Central memory CD8-positive, alpha-beta T cell (primary cell): Measurements from ENCODE around the gene GNAQ.

ENCODE experiments used
- ATAC-seq: fragments of 150-1000 bp; cut with Tn5 transposase; replicated peaks from 2 replicates; pipeline ENCODE4 v1.10.0; 2022; ENCODE audit warnings: mild to moderate bottlenecking, moderate FRiP score, moderate number of reproducible peaks; ENCODE audit not compliant: poor library complexity, severe bottlenecking; ENCODE audit errors: extremely low read depth
- DNase-seq, 2 donors: peaks; one replicate each; pipeline ENCODE4 v3.0.0; 2021; ENCODE audit warnings: low spot score in 2 of 2
- H3K27ac Mint-ChIP-seq: one replicate; pipeline ENCODE4 v1.8.0; 2022; ENCODE audit warnings: low read depth, mild to moderate bottlenecking, moderate library complexity, mixed read lengths
- H3K27me3 Mint-ChIP-seq: one replicate; pipeline ENCODE4 v1.8.0; 2022; ENCODE audit warnings: mixed read lengths
- H3K36me3 Mint-ChIP-seq: one replicate; pipeline ENCODE4 v1.8.0; 2022; ENCODE audit warnings: mild to moderate bottlenecking, moderate library complexity, mixed read lengths; ENCODE audit not compliant: insufficient read depth
- H3K4me1 Mint-ChIP-seq: one replicate; pipeline ENCODE4 v1.8.0; 2022; ENCODE audit warnings: mixed read lengths
- H3K4me3 Mint-ChIP-seq: one replicate; pipeline ENCODE4 v1.8.0; 2022; ENCODE audit warnings: mild to moderate bottlenecking, moderate library complexity, mixed read lengths
- H3K9me3 Mint-ChIP-seq: one replicate; pipeline ENCODE4 v1.8.0; 2022; ENCODE audit warnings: mixed read lengths

GNAQ gene

DNA sequence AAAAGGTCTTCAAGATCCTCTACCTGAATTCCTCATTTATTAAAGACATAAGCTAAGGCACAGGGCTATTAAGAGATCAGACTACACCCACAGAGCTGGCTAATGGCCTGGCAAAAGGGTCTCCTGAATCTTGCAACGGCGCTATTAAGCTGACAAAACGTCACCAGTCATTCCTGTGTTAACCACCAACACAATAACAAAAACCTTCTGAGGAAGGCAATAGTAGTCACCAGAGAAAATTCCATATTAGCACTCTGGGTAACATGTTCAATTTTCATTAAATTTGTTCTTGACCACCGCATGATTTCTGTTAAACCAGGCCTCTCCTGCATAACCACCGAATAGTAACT, 77.0 kb downstream of the GNAQ start:
- H3K4me3 Mint-ChIP-seq: no peak overlapping the region
- H3K27ac Mint-ChIP-seq: no peak overlapping the region
- H3K4me1 Mint-ChIP-seq: no peaks in the 10 kb centered on the region
- peaks cover 2% of the 10 kb centered on the region for H3K36me3 Mint-ChIP-seq
- peaks cover 27% of the 10 kb centered on the region for H3K27me3 Mint-ChIP-seq
- no peaks in the 10 kb centered on the region for H3K9me3 Mint-ChIP-seq
- DNase-seq: no peak
- ATAC-seq: no peak

DNA sequence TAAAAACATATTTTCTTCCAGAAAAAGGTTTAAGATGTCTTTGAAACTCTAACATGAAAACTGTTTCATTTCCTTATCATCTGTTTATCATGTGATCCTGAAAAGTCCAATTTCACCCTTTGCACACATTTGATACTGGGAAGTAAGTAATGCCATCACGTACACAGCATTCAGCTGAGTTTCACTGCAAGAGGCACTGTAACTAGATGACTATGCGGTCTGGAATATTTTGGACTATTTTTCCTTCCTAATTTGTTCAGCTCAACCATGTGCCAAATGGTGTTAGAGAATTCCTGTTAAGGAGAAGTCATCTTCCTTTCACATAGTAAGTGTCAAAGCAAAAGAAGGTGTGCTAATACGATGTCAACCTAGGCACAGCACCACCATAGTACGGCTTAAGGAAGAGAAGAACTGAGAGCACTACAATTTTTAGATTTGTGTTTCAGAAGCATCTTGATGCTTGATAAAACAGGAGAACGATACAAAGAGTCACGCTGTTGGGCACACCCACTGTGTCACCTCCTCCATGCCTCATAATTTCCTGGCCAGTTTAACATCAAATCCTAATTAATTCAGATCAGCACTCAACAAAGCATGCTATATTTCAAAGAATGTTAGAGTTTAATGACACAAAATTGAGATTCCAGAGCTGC, 77.5 kb downstream of the GNAQ start:
- H3K36me3 Mint-ChIP-seq: peaks cover 2% of the 10 kb centered on the region
- ATAC-seq: no peak
- H3K27ac Mint-ChIP-seq: no peak overlapping the region

DNA sequence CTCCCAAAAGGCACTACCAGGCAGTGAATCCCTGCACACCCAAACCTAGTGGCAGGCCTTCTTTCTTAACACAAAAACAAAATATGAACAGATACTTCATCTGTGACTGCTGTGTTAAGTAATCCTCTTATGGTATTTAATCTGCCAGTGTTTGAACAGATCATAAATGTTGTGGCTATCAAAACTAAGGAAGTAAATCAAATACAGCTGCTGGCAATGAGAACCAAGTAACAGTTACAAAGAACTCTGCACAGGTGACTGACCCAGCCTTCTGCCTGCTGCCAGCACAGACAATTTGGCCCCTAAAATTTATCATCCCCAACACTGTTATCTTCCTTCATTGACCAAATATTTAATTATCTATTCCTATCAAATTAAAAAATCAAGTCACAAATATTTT, 78.0 kb downstream of the GNAQ start:
- no peak overlapping the region for H3K27ac Mint-ChIP-seq

More for the DNA sequence above, 77.5 kb downstream of the GNAQ start:
- DNase-seq: no peak
- Mint-ChIP-seq H3K27me3 (peaks cover 26% of the 10 kb centered on the region), H3K4me1 (no peaks in the 10 kb centered on the region), H3K4me3 (no peak overlapping the region), H3K9me3 (no peaks in the 10 kb centered on the region)

DNA sequence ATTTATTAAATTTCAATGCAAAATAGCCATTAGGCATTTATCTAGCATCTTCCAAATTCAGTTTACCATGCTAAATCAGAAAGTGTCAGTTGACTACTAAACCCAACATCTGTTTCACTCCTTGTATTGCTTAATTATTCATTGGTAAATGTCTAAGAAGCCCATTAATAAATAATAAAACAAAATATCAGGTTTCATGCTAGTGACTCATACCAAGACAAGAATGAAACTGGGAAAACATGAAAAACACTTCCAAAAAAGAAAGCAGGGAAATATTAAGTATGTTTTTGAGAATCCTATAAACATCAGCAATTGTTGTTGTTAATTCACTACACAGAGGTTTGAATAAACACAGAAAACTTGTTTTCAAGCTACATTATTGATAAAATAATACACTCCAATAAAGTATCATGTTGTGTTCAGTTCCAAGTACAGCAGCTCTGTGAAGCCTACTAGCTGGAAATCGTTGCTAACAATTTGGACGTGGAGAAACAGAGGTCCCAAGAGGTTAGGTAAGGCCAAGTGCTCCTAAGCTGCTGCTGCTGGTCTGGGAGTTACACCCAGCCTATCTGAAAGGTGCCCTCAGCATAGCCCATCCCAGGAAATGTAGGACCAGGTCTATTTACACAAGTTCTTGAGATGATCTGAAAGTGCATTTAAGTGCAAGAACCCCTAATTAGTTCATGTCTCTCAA, 78.8 kb downstream of the GNAQ start:
- DNase-seq: no peak
- H3K27me3 Mint-ChIP-seq: peaks cover 21% of the 10 kb centered on the region
- H3K4me1 Mint-ChIP-seq: no peaks in the 10 kb centered on the region
- H3K27ac Mint-ChIP-seq: no peak overlapping the region
- no peak overlapping the region for H3K4me3 Mint-ChIP-seq
- no peak for ATAC-seq
- no peaks in the 10 kb centered on the region for H3K9me3 Mint-ChIP-seq
- H3K36me3 Mint-ChIP-seq: peaks cover 2% of the 10 kb centered on the region

More for the DNA sequence above, 78.0 kb downstream of the GNAQ start:
- no peak for DNase-seq
- H3K27me3 Mint-ChIP-seq: peaks cover 26% of the 10 kb centered on the region
- H3K4me1 Mint-ChIP-seq: no peaks in the 10 kb centered on the region
- peaks cover 2% of the 10 kb centered on the region for H3K36me3 Mint-ChIP-seq
- H3K4me3 Mint-ChIP-seq: no peak overlapping the region
- peak; percentile 24 for ATAC-seq
- H3K9me3 Mint-ChIP-seq: no peaks in the 10 kb centered on the region

DNA sequence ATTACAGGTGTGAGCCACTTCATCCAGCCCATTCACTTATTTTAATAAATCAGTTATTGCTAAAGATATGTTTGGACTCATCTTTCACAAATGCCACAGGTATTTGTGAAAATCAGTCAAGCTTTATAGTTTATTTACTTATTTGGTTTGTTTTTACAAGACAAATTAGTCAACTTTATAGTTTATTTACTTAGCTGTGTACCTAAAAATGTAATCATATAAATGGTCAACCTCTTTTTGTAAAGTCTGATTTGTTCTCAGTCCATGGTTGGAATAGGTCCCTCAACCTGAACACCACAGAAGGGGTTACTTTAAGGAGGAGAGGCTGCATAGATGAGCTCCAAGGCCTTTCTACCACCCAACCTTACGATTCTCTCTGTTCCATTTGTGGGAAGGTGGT, 80.2 kb downstream of the GNAQ start:
- ATAC-seq (no peak), DNase-seq (no peak)
- peaks cover 9% of the 10 kb centered on the region for H3K27me3 Mint-ChIP-seq
- H3K4me3 Mint-ChIP-seq: no peak overlapping the region
- H3K27ac Mint-ChIP-seq: no peak overlapping the region
- H3K9me3 Mint-ChIP-seq: no peaks in the 10 kb centered on the region
- H3K4me1 Mint-ChIP-seq: no peaks in the 10 kb centered on the region
- H3K36me3 Mint-ChIP-seq: peaks cover 2% of the 10 kb centered on the region

DNA sequence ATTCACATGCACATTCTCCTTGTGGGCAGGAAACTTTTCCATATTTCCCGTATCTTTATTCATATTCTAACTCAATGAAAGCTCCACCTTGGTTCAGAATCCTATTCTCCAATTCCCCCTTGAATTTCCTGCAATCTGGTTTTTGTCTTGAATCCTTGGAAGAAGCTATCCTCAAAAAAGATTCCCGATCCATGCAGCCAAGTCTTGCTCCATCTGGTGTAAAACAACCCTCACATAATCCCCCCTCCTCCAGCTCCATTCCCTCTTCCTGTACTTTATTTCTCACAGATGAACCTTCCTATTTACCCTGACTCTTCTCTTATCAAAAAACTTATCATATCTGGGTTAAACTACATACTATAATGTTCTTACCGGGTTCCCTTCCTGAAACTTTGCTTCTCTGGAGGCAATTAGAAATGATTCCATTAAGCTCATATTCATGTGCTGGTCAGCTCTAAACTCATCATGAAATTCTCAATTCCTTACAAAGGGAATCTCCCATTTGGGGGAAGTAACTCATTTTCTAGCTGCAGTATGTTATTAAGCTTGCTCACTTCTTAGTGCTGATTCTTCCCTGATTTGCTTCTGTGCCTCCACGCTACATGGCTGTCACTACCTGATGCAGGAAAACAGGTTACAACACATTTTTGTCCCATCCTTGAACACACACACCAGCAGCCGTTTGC, 81.7 kb downstream of the GNAQ start:
- H3K36me3 Mint-ChIP-seq: peaks cover 2% of the 10 kb centered on the region
- H3K9me3 Mint-ChIP-seq: no peaks in the 10 kb centered on the region
- H3K4me3 Mint-ChIP-seq: no peak overlapping the region
- DNase-seq (no peak), ATAC-seq (no peak)
- no peak overlapping the region for H3K27ac Mint-ChIP-seq
- no peaks in the 10 kb centered on the region for H3K4me1 Mint-ChIP-seq
- peaks cover 9% of the 10 kb centered on the region for H3K27me3 Mint-ChIP-seq

DNA sequence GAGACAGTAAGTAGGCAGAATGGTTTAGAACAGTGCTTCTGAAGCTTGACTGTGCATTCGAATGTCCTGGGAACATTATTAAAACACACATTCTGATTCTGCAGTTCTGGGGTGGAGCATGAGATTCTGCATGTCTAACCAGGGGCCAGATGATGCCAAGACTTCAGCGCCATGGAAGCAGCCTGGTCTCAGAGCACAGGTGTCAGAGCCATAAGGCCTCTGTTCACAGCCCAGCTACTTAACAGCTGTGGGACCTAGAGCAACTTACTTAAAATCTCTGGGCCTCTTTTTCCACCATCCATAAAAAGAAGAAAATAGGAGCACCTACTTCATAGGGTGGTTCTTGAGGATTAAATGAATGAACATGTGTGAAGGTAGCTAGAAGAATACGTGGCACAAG, 84.0 kb downstream of the GNAQ start:
- peaks cover 2% of the 10 kb centered on the region for H3K36me3 Mint-ChIP-seq
- H3K4me3 Mint-ChIP-seq: no peak overlapping the region
- no peak for DNase-seq
- no peak for ATAC-seq
- H3K27ac Mint-ChIP-seq: no peak overlapping the region
- no peaks in the 10 kb centered on the region for H3K9me3 Mint-ChIP-seq
- no peaks in the 10 kb centered on the region for H3K4me1 Mint-ChIP-seq
- peaks cover 9% of the 10 kb centered on the region for H3K27me3 Mint-ChIP-seq

DNA sequence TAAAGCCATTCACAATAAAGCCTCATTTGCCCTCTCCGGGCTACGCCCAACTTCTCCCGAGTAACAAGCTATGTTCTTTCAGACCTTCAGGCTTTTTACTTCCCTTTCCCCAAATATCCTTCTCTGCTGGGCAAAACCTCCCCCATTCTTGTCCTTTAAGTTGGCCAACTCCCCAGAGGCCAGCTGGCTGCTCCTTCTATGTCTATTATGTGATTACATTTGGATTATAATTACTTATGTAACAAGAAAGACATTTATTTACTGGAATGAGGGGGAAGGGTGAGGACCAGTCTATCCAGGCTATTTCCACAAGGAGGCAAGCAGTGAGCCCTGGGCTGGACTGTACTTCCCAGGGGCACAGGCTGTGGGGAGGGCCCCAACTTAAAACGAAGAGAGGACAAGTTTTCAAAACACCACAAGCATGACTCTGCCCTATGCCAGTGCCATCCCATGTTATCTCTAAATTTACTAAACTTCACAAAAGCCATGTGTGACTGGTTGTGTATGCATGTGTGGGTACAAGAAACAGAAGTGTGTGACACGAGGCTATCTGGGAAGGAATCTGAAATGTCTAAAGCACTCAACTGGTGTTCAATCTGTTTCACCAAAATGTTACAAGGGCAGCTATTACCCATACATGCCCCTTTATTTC, 84.5 kb downstream of the GNAQ start:
- no peak for DNase-seq
- no peak for ATAC-seq
- H3K27ac Mint-ChIP-seq: no peak overlapping the region
- H3K9me3 Mint-ChIP-seq: no peaks in the 10 kb centered on the region
- H3K27me3 Mint-ChIP-seq: peaks cover 9% of the 10 kb centered on the region
- H3K4me3 Mint-ChIP-seq: no peak overlapping the region
- no peaks in the 10 kb centered on the region for H3K4me1 Mint-ChIP-seq
- peaks cover 2% of the 10 kb centered on the region for H3K36me3 Mint-ChIP-seq

DNA sequence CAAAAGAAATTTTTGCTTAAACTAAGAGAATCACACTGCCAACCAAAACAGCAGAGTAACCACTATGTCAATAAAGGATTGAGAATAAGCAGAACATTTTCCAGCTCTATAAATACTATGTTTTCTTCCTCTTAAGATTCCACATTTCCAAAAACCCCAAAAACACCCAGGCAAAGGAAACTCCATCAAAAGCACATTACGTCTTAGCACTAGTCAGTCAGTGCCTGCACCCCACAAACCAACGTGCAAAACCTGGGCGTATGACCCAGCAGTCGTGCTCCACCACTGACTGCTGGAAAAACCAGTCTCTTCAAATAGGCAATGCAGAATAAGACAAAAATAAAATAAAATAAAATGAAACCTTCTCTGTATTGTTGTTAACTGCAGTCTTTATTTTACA, 85.3 kb downstream of the GNAQ start:
- Mint-ChIP-seq H3K4me3 (no peak overlapping the region), H3K27me3 (peaks cover under 1% of the 10 kb centered on the region), H3K27ac (no peak overlapping the region), H3K9me3 (no peaks in the 10 kb centered on the region), H3K4me1 (no peaks in the 10 kb centered on the region), H3K36me3 (peaks cover 2% of the 10 kb centered on the region)
- DNase-seq (no peak), ATAC-seq (no peak)

DNA sequence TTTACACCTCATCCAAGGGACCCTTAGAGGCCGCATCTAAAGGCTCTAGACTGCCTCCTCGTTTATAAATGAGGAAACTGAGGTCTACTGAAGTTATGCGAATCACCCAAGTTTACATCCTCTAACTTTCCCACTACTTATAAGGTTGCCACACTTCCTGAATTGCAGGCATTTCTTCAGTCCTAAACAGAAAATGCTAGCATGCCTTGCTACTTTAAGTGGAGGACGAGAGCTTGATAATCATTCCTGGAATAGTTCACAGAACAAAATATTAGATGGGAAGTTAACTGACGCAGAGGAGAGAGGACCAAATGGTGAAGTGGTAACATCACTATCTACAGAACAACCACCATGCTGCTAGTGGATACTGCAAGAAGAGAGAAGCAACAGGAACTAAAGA, 85.8 kb downstream of the GNAQ start:
- H3K27me3 Mint-ChIP-seq: no peaks in the 10 kb centered on the region
- H3K4me1 Mint-ChIP-seq: no peaks in the 10 kb centered on the region
- ATAC-seq (no peak), DNase-seq (no peak)
- H3K36me3 Mint-ChIP-seq: peaks cover 2% of the 10 kb centered on the region
- H3K9me3 Mint-ChIP-seq: no peaks in the 10 kb centered on the region
- no peak overlapping the region for H3K27ac Mint-ChIP-seq
- H3K4me3 Mint-ChIP-seq: no peak overlapping the region

DNA sequence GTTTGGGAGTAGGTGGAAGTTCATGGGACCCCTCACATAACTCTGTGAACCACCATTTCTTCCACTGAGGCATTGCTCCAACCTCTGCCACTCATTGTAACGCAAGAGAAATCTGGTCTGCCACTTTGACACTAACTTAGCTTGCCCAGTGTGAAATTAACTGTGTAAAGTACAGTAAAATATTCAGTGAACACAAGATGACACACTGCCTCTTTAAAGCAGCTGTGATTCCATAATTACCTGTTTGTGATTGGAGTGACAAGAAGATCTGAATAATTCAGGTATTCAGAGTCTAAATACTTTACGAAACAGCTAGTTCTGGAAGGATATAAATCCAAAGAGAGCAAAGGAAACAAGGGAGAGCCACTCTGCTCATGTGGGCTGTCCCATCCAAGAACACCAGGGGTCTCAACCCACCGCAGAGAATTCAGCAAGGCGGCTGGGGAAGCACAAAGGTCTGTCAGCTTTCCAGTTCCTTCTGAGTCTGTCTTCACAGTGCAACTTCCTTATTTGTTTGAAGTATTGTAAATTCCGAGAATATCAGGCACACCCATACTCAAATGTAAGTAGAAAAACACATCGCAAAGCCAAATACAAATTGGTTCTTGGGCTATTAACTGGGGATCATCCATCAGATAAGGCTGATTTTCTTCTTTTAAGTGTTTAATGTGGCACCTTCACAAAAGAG, 86.9 kb downstream of the GNAQ start:
- Mint-ChIP-seq H3K9me3 (no peaks in the 10 kb centered on the region), H3K4me1 (no peaks in the 10 kb centered on the region), H3K27me3 (no peaks in the 10 kb centered on the region), H3K4me3 (no peak overlapping the region), H3K36me3 (peaks cover 2% of the 10 kb centered on the region), H3K27ac (no peak overlapping the region)
- ATAC-seq: no peak
- DNase-seq: no peak

DNA sequence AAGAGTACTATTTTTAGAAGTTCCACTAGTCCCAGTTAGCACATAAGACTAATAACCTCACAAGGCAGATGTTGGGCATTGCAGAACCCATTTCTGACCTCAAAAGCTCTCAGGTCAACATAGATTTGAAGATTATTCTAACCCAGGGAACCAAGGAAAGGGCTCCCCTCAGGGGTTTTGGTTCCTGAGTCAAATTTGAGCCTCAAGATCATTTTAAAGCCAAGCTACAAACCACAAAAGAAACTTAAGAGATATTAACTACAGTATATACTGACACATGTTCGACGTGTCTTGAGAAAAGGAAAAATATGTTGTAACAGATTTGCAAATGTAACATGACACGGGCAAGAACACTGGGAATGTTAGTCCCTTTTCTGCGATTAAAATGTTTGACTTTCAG, 88.6 kb downstream of the GNAQ start:
- H3K9me3 Mint-ChIP-seq: no peaks in the 10 kb centered on the region
- no peaks in the 10 kb centered on the region for H3K27me3 Mint-ChIP-seq
- ATAC-seq (no peak), DNase-seq (no peak)
- H3K27ac Mint-ChIP-seq: no peak overlapping the region
- no peak overlapping the region for H3K4me3 Mint-ChIP-seq
- peaks cover 2% of the 10 kb centered on the region for H3K36me3 Mint-ChIP-seq
- H3K4me1 Mint-ChIP-seq: no peaks in the 10 kb centered on the region
